H1 (cell line): ENCODE results near the gene RAI2. TPM values are rescaled to one million over a fixed set of nuclear protein-coding genes. Genes with fewer than 3 reads are reported as not detected.
A peak's percentile ranks its signal among the peaks of the same experiment; 100 is the strongest.

Experiments
- CTCF ChIA-PET: fragments of 300-600 bp; sonication (Branson Sonifier 250); formaldehyde crosslinking; loops from one replicate; lab custom pipeline; 2021; ENCODE audit not compliant: partially characterized antibody; lab: Charles Lee
- POLR2A ChIA-PET: fragments of 300-600 bp; sonication (Branson Sonifier 250); formaldehyde crosslinking; loops from one replicate; lab custom pipeline; 2021; ENCODE audit warnings: inconsistent platforms; ENCODE audit not compliant: partially characterized antibody; lab: Charles Lee
- DNase-seq, 2 experiments: peaks; one replicate each; pipeline versions ENCODE4 v3.0.0 to v3.0.0-alpha.2; 2010 to 2022; ENCODE audit warnings: low spot score in 2 of 2, low read depth in 1 of 2, mixed read lengths in 1 of 2
- FAIRE-seq: peaks from 2 replicates; lab custom pipeline; 2011; peaks lifted over from hg19 to GRCh38; lab: Jason Lieb, UNC
- H2AFZ ChIP-seq: 2 replicates; pipeline ENCODE4 v1.8.1; 2012; ENCODE audit warnings: low read length, inconsistent platforms
- H2AK5ac ChIP-seq: 2 replicates; pipeline ENCODE4 v1.6.1; 2013; ENCODE audit warnings: low read depth, low read length
- H2BK120ac ChIP-seq: replicated peaks from 2 replicates; pipeline ENCODE3; 2013; ENCODE audit warnings: low read depth, low read length, inconsistent platforms
- H2BK12ac ChIP-seq: 2 replicates; pipeline ENCODE4 v1.6.1; 2013; ENCODE audit warnings: low read depth, low read length
- H2BK15ac ChIP-seq: 2 replicates; pipeline ENCODE4 v1.6.1; 2013; ENCODE audit warnings: low read length
- H2BK20ac ChIP-seq: 2 replicates; pipeline ENCODE4 v1.6.1; 2013; ENCODE audit warnings: low read length
- H2BK5ac ChIP-seq: 2 replicates; pipeline ENCODE4 v1.6.1; 2013; ENCODE audit warnings: low read depth, low read length
- H3K14ac ChIP-seq: 2 replicates; pipeline ENCODE4 v1.6.1; 2013; ENCODE audit warnings: inconsistent platforms; ENCODE audit not compliant: insufficient read length
- H3K18ac ChIP-seq: 2 replicates; pipeline ENCODE4 v1.6.1; 2013; ENCODE audit warnings: low read length; ENCODE audit errors: extremely low read depth
- H3K23ac ChIP-seq: 2 replicates; pipeline ENCODE4 v1.6.1; 2013; ENCODE audit warnings: inconsistent platforms; ENCODE audit not compliant: insufficient read length
- H3K23me2 ChIP-seq: 2 replicates; pipeline ENCODE4 v1.6.1; 2013; ENCODE audit warnings: low read depth, low read length
- H3K27ac ChIP-seq: 2 replicates; pipeline ENCODE4 v1.6.1; 2011; ENCODE audit warnings: low read depth, low read length, inconsistent platforms
- H3K27me3 ChIP-seq, 4 experiments: replicated peaks in 1 of 4; 1 replicate in 1 of 4; 2 replicates in 3 of 4; pipeline versions ENCODE4 v1.6.1 to v1.8.1; 2011 to 2013; ENCODE audit warnings: low read length in 3 of 4, mild to moderate bottlenecking in 3 of 4, inconsistent platforms in 2 of 4, mixed read lengths in 2 of 4, moderate library complexity in 1 of 4; ENCODE audit not compliant: control insufficient read depth in 3 of 4, insufficient read depth in 3 of 4; ENCODE audit errors: extremely low read depth in 1 of 4
- H3K36me3 ChIP-seq, 4 experiments: 2 replicates each; pipeline versions ENCODE4 v1.6.1 to v1.8.1; 2011 to 2013; ENCODE audit warnings: mild to moderate bottlenecking in 4 of 4, low read length in 3 of 4, moderate library complexity in 2 of 4, control low read depth in 1 of 4, inconsistent platforms in 1 of 4; ENCODE audit not compliant: insufficient read depth in 4 of 4, control insufficient read depth in 2 of 4
- H3K4ac ChIP-seq: replicated peaks from 2 replicates; pipeline ENCODE3; 2013; ENCODE audit warnings: low read length, low read depth, mixed read lengths, inconsistent platforms; ENCODE audit not compliant: insufficient read length
- H3K4me1 ChIP-seq, 4 experiments: replicated peaks in 1 of 4; 1 replicate in 1 of 4; 2 replicates in 3 of 4; pipeline versions ENCODE4 v1.6.1 to v1.8.1; 2011 to 2013; ENCODE audit warnings: low read length in 3 of 4, inconsistent platforms in 2 of 4, mixed read lengths in 1 of 4; ENCODE audit not compliant: insufficient read depth in 4 of 4, control insufficient read depth in 3 of 4
- H3K4me2 ChIP-seq, 2 experiments: 2 replicates each; pipeline versions ENCODE4 v1.6.1 to v1.8.1; 2011 to 2013; ENCODE audit warnings: low read depth in 2 of 2, low read length in 2 of 2, control low read depth in 1 of 2, inconsistent platforms in 1 of 2, mild to moderate bottlenecking in 1 of 2; ENCODE audit not compliant: insufficient read depth in 1 of 2
- H3K4me3 ChIP-seq, 4 experiments: fragments of 200-600, 300-600 bp in 1 of 4; sonication (generic), shearing (Covaris generic), sonication (Bioruptor Twin) in 1 of 4; 2 replicates each; pipeline versions ENCODE4 v1.5.1 to v1.8.1; 2011 to 2016; ENCODE audit warnings: low read length in 4 of 4, low read depth in 3 of 4, control low read depth in 2 of 4, inconsistent platforms in 2 of 4, mild to moderate bottlenecking in 2 of 4, mixed read lengths in 1 of 4, moderate library complexity in 1 of 4; ENCODE audit not compliant: insufficient read depth in 2 of 4; ENCODE audit errors: extremely low read depth in 1 of 4
- H3K56ac ChIP-seq: replicated peaks from 2 replicates; pipeline ENCODE3; 2013; ENCODE audit warnings: low read depth, mild to moderate bottlenecking, mixed read lengths, low read length, inconsistent platforms; ENCODE audit not compliant: insufficient read length
- H3K79me1 ChIP-seq: 2 replicates; pipeline ENCODE4 v1.6.1; 2013; ENCODE audit warnings: low read depth, low read length, control low read depth
- H3K79me2 ChIP-seq, 2 experiments: 2 replicates each; pipeline versions ENCODE4 v1.6.1 to v1.8.1; 2012 to 2013; ENCODE audit warnings: low read length in 2 of 2, mild to moderate bottlenecking in 2 of 2, inconsistent platforms in 1 of 2; ENCODE audit not compliant: insufficient read depth in 2 of 2, control insufficient read depth in 1 of 2
- H3K9ac ChIP-seq, 4 experiments: replicated peaks in 1 of 4; 1 replicate in 1 of 4; 2 replicates in 3 of 4; pipeline versions ENCODE4 v1.6.1 to v1.8.1; 2011 to 2013; ENCODE audit warnings: low read depth in 3 of 4, low read length in 3 of 4, control low read depth in 2 of 4, mild to moderate bottlenecking in 2 of 4, moderate library complexity in 2 of 4, inconsistent platforms in 1 of 4; ENCODE audit errors: extremely low read depth in 1 of 4
- H3K9me3 ChIP-seq, 2 experiments: 2 replicates each; pipeline versions ENCODE4 v1.6.1 to v1.8.1; 2012 to 2013; ENCODE audit warnings: mild to moderate bottlenecking in 2 of 2, moderate library complexity in 2 of 2, control low read depth in 1 of 2, inconsistent platforms in 1 of 2, low read depth in 1 of 2, low read length in 1 of 2, mixed read lengths in 1 of 2; ENCODE audit not compliant: insufficient read depth in 2 of 2
- H4K20me1 ChIP-seq, 2 experiments: replicated peaks in 1 of 2; 2 replicates each; pipeline versions ENCODE3 to v1.8.1; 2011 to 2013; ENCODE audit warnings: inconsistent platforms in 2 of 2, low read length in 2 of 2, mild to moderate bottlenecking in 1 of 2; ENCODE audit not compliant: insufficient read depth in 2 of 2, control insufficient read depth in 1 of 2
- H4K5ac ChIP-seq: 2 replicates; pipeline ENCODE4 v1.6.1; 2013; ENCODE audit warnings: low read length, low read depth, mixed read lengths, inconsistent platforms; ENCODE audit not compliant: insufficient read length
- H4K8ac ChIP-seq: 2 replicates; pipeline ENCODE4 v1.8.0; 2013; ENCODE audit warnings: mild to moderate bottlenecking, moderate library complexity, low read length, inconsistent platforms; ENCODE audit not compliant: insufficient read depth; ENCODE audit errors: extremely low read depth
- H4K91ac ChIP-seq: replicated peaks from 2 replicates; pipeline ENCODE3; 2013; ENCODE audit warnings: low read length, mixed read lengths, inconsistent platforms; ENCODE audit not compliant: insufficient read length
- TCF12 ChIP-seq: IDR thresholded peaks from 2 replicates; pipeline ENCODE4 v1.6.1; 2011; ENCODE audit warnings: low read depth, mild to moderate bottlenecking, low read length
- WGBS, 2 experiments: shearing (Covaris generic) in 1 of 2; methylation state at CpG; one replicate each; pipeline versions ENCODE4 v1.1.6 to v1.1.7; 2013 to 2015; ENCODE audit warnings: low lambda C conversion rate in 2 of 2, mixed read lengths in 2 of 2, inconsistent platforms in 1 of 2, low coverage in 1 of 2, missing lambda C conversion rate in 1 of 2; ENCODE audit not compliant: insufficient replicate concordance in 2 of 2, insufficient coverage in 1 of 2, insufficient read length in 1 of 2; ENCODE audit errors: extremely low coverage in 1 of 2, missing lambda C conversion rate in 1 of 2; 5-methylcytosine and 5-hydroxymethylcytosine counted together
- polyA plus RNA-seq, 7 experiments: library from polyadenylated mRNA; depleted of rRNA in 3 of 7; stranded (reverse) in 5 of 7; unstranded in 2 of 7; fragments of >200 nt in 5 of 7; fragments of 200-250 nt in 2 of 7; gene quantifications; 1 replicate in 5 of 7; 2 replicates in 1 of 7; 4 replicates in 1 of 7; pipeline versions ENCODE4 v1.2.1 to v1.2.3, GENCODE V29; 2011 to 2013; ENCODE audit warnings: missing spikeins in 2 of 7, mixed read lengths in 2 of 7
- total RNA-seq: library from RNA; stranded (reverse); fragmentation: NEBNext Ultra II Directional; extraction: Animal tissue kit (Norgen Biotek cat#: 25700); gene quantifications from 2 replicates; pipeline ENCODE4 v1.2.1, GENCODE V29; 2021
- TF ChIP-seq, protein P1 (sequence below), 3 experiments: IDR thresholded peaks; 1 replicate in 2 of 3; 2 replicates in 1 of 3; pipeline versions ENCODE4 v1.5.1 to v1.6.1; 2011; ENCODE audit warnings: low read length in 3 of 3, mild to moderate bottlenecking in 3 of 3, inconsistent platforms in 2 of 3, low read depth in 1 of 3, moderate library complexity in 1 of 3; ENCODE audit not compliant: insufficient read depth in 1 of 3; ENCODE audit errors: control extremely low read depth in 1 of 3
- TF ChIP-seq, protein P2 (sequence below): IDR thresholded peaks from 2 replicates; pipeline ENCODE4 v1.6.1; 2012; ENCODE audit warnings: low read length, inconsistent platforms

RAI2 gene
- total and polyA plus RNA-seq, 2 of the 8 experiments (the other 6 are each of a cell fraction or from before 2014, with no cell fraction given): 0.60 to 2.0 TPM

- H2AK5ac ChIP-seq: no peak overlapping the region
- 82% methylated on average over 1 of the region's 3 CpGs; no CpG with 5 or more reads in 1 of the 2 experiments for WGBS, 2 experiments
- H4K20me1 ChIP-seq: no peaks in the 10 kb centered on the region
- H2BK15ac ChIP-seq: no peak overlapping the region
- TF ChIP-seq, protein P1, sequence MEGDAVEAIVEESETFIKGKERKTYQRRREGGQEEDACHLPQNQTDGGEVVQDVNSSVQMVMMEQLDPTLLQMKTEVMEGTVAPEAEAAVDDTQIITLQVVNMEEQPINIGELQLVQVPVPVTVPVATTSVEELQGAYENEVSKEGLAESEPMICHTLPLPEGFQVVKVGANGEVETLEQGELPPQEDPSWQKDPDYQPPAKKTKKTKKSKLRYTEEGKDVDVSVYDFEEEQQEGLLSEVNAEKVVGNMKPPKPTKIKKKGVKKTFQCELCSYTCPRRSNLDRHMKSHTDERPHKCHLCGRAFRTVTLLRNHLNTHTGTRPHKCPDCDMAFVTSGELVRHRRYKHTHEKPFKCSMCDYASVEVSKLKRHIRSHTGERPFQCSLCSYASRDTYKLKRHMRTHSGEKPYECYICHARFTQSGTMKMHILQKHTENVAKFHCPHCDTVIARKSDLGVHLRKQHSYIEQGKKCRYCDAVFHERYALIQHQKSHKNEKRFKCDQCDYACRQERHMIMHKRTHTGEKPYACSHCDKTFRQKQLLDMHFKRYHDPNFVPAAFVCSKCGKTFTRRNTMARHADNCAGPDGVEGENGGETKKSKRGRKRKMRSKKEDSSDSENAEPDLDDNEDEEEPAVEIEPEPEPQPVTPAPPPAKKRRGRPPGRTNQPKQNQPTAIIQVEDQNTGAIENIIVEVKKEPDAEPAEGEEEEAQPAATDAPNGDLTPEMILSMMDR (IDR thresholded peaks at IDR 0.05; ENCODE audit: control extremely low read depth in 1 of 3, insufficient read depth in 1 of 3, low read depth in 1 of 3, low read length in 3 of 3): no peak
- no peak for TF ChIP-seq TCF12
- TF ChIP-seq, protein P2, sequence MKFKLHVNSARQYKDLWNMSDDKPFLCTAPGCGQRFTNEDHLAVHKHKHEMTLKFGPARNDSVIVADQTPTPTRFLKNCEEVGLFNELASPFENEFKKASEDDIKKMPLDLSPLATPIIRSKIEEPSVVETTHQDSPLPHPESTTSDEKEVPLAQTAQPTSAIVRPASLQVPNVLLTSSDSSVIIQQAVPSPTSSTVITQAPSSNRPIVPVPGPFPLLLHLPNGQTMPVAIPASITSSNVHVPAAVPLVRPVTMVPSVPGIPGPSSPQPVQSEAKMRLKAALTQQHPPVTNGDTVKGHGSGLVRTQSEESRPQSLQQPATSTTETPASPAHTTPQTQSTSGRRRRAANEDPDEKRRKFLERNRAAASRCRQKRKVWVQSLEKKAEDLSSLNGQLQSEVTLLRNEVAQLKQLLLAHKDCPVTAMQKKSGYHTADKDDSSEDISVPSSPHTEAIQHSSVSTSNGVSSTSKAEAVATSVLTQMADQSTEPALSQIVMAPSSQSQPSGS: no peak
- TF ChIP-seq, all 59 proteins: peak for 0
- Histone ChIP-seq H3K27me3 (no peaks in the 10 kb centered on the region), H4K8ac (no peak overlapping the region), H3K79me2 (no peaks in the 10 kb centered on the region), H2BK20ac (no peak overlapping the region), H2AFZ (no peak overlapping the region), H3K4me3 (no peak overlapping the region), H3K14ac (no peak overlapping the region), H3K27ac (no peak overlapping the region), H4K5ac (no peak overlapping the region), H3K4ac (no peak overlapping the region), H4K91ac (no peak overlapping the region), H3K9me3 (no peaks in the 10 kb centered on the region), H3K4me1 (no peaks in the 10 kb centered on the region), H3K4me2 (no peak overlapping the region), H3K79me1 (no peaks in the 10 kb centered on the region), H2BK12ac (no peak overlapping the region), H3K18ac (no peak overlapping the region), H3K56ac (no peak overlapping the region), H2BK120ac (no peak overlapping the region), H3K23ac (no peak overlapping the region), H3K9ac (no peak overlapping the region), H3K23me2 (no peaks in the 10 kb centered on the region), H3K36me3 (no peaks in the 10 kb centered on the region), H2BK5ac (no peak overlapping the region)
- POLR2A ChIA-PET: no interaction called here
- no peak for DNase-seq
- FAIRE-seq: peak; percentile 32
- CTCF ChIA-PET: interaction anchor here (0.7 kb wide), 1 partner anchor 21 kb away, joined by 3 read pairs; no protein-coding TSS in a partner anchor
Observed at GRCh38 chrX:17836830-17837229, 24.3 kb downstream of the RAI2 start.
